ENCODE measurements around the gene APOBEC3A. TPM values are rescaled to one million over a fixed set of nuclear protein-coding genes. Genes with fewer than 3 reads are reported as not detected.

The APOBEC3A gene
- total and polyA plus RNA-seq, 2 of the 4 experiments (the other 2 are of a cell fraction): not detected

GRCh38 chr22:38953577-38954413, 3.6 kb upstream of the APOBEC3A start:
- BruUV-seq (replicated peaks): no TSS peak
- no peak overlapping the region for H3K23ac ChIP-seq (ENCODE audit: low read depth, low read length)
- no peak for TF ChIP-seq RAD21 (IDR thresholded peaks at IDR 0.05; ENCODE audit: low read length)
- TF ChIP-seq NFE2L2 (IDR thresholded peaks at IDR 0.05; ENCODE audit: low read depth, low read length): no peak
- TF ChIP-seq RCOR1 (IDR thresholded peaks at IDR 0.05; ENCODE audit: insufficient replicate concordance, low read length): no peak
- no peak for TF ChIP-seq CEBPB (IDR thresholded peaks at IDR 0.05; ENCODE audit: low read depth, low read length)
- no peak for TF ChIP-seq RFX5 (IDR thresholded peaks at IDR 0.05; ENCODE audit: low read depth, low read length)
- TF ChIP-seq POLR2A (IDR thresholded peaks at IDR 0.05; ENCODE audit: low read depth, low read length): no peak
- TF ChIP-seq CHD1 (IDR thresholded peaks at IDR 0.05; ENCODE audit: low read depth, low read length): no peak
- TF ChIP-seq, protein P1, sequence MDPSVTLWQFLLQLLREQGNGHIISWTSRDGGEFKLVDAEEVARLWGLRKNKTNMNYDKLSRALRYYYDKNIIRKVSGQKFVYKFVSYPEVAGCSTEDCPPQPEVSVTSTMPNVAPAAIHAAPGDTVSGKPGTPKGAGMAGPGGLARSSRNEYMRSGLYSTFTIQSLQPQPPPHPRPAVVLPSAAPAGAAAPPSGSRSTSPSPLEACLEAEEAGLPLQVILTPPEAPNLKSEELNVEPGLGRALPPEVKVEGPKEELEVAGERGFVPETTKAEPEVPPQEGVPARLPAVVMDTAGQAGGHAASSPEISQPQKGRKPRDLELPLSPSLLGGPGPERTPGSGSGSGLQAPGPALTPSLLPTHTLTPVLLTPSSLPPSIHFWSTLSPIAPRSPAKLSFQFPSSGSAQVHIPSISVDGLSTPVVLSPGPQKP (IDR thresholded peaks at IDR 0.05; ENCODE audit: borderline replicate concordance, low read depth, low read length): no peak
- no peak for TF ChIP-seq BHLHE40 (IDR thresholded peaks at IDR 0.05; ENCODE audit: low read depth, low read length)
- TF ChIP-seq SMC3 (IDR thresholded peaks at IDR 0.05; ENCODE audit: low read depth, low read length): no peak
- no peak for TF ChIP-seq MXI1 (IDR thresholded peaks at IDR 0.05; ENCODE audit: borderline replicate concordance, low read depth, low read length)
- TF ChIP-seq FOS (IDR thresholded peaks at IDR 0.05; ENCODE audit: low read depth, low read length): no peak
- TF ChIP-seq, protein P2, sequence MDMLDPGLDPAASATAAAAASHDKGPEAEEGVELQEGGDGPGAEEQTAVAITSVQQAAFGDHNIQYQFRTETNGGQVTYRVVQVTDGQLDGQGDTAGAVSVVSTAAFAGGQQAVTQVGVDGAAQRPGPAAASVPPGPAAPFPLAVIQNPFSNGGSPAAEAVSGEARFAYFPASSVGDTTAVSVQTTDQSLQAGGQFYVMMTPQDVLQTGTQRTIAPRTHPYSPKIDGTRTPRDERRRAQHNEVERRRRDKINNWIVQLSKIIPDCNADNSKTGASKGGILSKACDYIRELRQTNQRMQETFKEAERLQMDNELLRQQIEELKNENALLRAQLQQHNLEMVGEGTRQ (IDR thresholded peaks at IDR 0.05; ENCODE audit: low read depth, low read length): no peak
- TF ChIP-seq MAZ (IDR thresholded peaks at IDR 0.05; ENCODE audit: borderline replicate concordance, low read depth, low read length): no peak
- TF ChIP-seq MAFK (IDR thresholded peaks at IDR 0.05; ENCODE audit: low read depth, low read length): no peak
- TF ChIP-seq, protein P3, sequence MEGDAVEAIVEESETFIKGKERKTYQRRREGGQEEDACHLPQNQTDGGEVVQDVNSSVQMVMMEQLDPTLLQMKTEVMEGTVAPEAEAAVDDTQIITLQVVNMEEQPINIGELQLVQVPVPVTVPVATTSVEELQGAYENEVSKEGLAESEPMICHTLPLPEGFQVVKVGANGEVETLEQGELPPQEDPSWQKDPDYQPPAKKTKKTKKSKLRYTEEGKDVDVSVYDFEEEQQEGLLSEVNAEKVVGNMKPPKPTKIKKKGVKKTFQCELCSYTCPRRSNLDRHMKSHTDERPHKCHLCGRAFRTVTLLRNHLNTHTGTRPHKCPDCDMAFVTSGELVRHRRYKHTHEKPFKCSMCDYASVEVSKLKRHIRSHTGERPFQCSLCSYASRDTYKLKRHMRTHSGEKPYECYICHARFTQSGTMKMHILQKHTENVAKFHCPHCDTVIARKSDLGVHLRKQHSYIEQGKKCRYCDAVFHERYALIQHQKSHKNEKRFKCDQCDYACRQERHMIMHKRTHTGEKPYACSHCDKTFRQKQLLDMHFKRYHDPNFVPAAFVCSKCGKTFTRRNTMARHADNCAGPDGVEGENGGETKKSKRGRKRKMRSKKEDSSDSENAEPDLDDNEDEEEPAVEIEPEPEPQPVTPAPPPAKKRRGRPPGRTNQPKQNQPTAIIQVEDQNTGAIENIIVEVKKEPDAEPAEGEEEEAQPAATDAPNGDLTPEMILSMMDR (conservative IDR thresholded peaks at IDR 0.05; ENCODE audit: low read depth, low read length): no peak
- 36% methylated on average over 4 of the region's 15 CpGs; no CpG with 5 or more reads in 1 of the 2 experiments for WGBS, 2 experiments (ENCODE audit: extremely low coverage in 2 of 2, insufficient read length in 1 of 2)
- no peaks in the 10 kb centered on the region for H3K9me1 ChIP-seq (ENCODE audit: insufficient read depth, low read length)
- dilution Hi-C loops (cut with HindIII; ENCODE audit: low sequenced_read_pairs, unreplicated experiment) (no loop called here), intact Hi-C loops (cut with micrococcal nuclease) (no loop called here), in situ Hi-C loops (cut with MboI; ENCODE audit: low sequenced_read_pairs) (no loop called here)
- no peak overlapping the region for H2BK5ac ChIP-seq (ENCODE audit: low read depth, low read length, poor library complexity, severe bottlenecking)
- DNase-seq: no peak
- H3K79me1 ChIP-seq (ENCODE audit: low read depth in 1 of 2, low read length in 2 of 2): no peaks in the 10 kb centered on the region
- H2BK15ac ChIP-seq (ENCODE audit: low read depth, low read length): no peak overlapping the region
- peaks cover 71% of the 10 kb centered on the region for H3K27me3 ChIP-seq (ENCODE audit: control insufficient read depth, insufficient read depth, low read length)
- no peak overlapping the region for H4K5ac ChIP-seq (ENCODE audit: low read depth, low read length)
- no peak overlapping the region for H2BK120ac ChIP-seq (ENCODE audit: low read depth, low read length)
- H3K9me3 ChIP-seq (ENCODE audit: control insufficient read depth, insufficient read depth, low read length): no peaks in the 10 kb centered on the region
- H3K18ac ChIP-seq (ENCODE audit: low read depth, low read length): no peak overlapping the region
- no peak for ATAC-seq (ENCODE audit: low read depth)
- peak overlapping the region; percentile 3 for H2AFZ ChIP-seq (replicated peaks; ENCODE audit: low read length, poor library complexity)
- no peak overlapping the region for H3K14ac ChIP-seq (replicated peaks; ENCODE audit: low read depth, low read length)
- ChIA-PET CTCF (no interaction called here), POLR2A (ENCODE audit: unreplicated experiment) (no interaction called here)
- H3K36me3 ChIP-seq (ENCODE audit: control insufficient read depth, insufficient read depth, low read length): no peaks in the 10 kb centered on the region
- no peak overlapping the region for H2AK5ac ChIP-seq (ENCODE audit: low read depth, low read length)
- H4K8ac ChIP-seq (ENCODE audit: low read depth in 2 of 2, low read length in 2 of 2): no peak overlapping the region
- no peak overlapping the region for H3K9ac ChIP-seq (ENCODE audit: low read depth, low read length)
- H2AK9ac ChIP-seq (replicated peaks; ENCODE audit: low read depth, low read length, poor library complexity): peak overlapping the region; percentile 19
- H2BK20ac ChIP-seq (ENCODE audit: low read depth, low read length): no peak overlapping the region
- H3K56ac ChIP-seq (ENCODE audit: extremely low read depth, insufficient read depth, low read length): no peak overlapping the region
- no peaks in the 10 kb centered on the region for H3K4me1 ChIP-seq (ENCODE audit: control insufficient read depth, insufficient read depth, low read length)
- H4K91ac ChIP-seq (ENCODE audit: insufficient read depth, low read depth, low read length): no peak overlapping the region
- no peak overlapping the region for H3K4me2 ChIP-seq (ENCODE audit: low read depth, low read length)
- no peak overlapping the region for H3K4me3 ChIP-seq (ENCODE audit: insufficient read depth, low read depth, low read length)
- H3K4ac ChIP-seq (ENCODE audit: low read depth, low read length): no peak overlapping the region
- H4K20me1 ChIP-seq (ENCODE audit: insufficient read depth, low read length): no peaks in the 10 kb centered on the region
- no peak overlapping the region for H3K27ac ChIP-seq (ENCODE audit: insufficient read depth, low read length)
